ENCODE results near the gene KCNN2. TPM values are rescaled to one million over a fixed set of nuclear protein-coding genes. Genes with fewer than 3 reads are reported as not detected.

Gene KCNN2
- total RNA-seq, 1 experiment from 2014 or later, result 0.17 TPM

- intact Hi-C loops (cut with micrococcal nuclease; ENCODE audit: unreplicated experiment), result no loop called here
- no peaks in the 10 kb centered on the region for H3K9me3 ChIP-seq (ENCODE audit: low read depth, low read length, poor library complexity, severe bottlenecking)
Observed at GRCh38 chr5:114339108-114339507, 22.8 kb upstream of the KCNN2 start.

GRCh38 chr5:114346181-114346580 is 15.7 kb upstream of the KCNN2 start:
- no TSS peak for BruUV-seq (replicated peaks)
- no peak for DNase-seq (ENCODE audit: low spot score)
- ChIA-PET POLR2A (ENCODE audit: low non-redundant PET) (no interaction called here), CTCF (no interaction called here)
- no peak overlapping the region for H3K4me3 ChIP-seq (ENCODE audit: low read depth, low read length, poor library complexity, severe bottlenecking)
- no peaks in the 10 kb centered on the region for H3K9me3 ChIP-seq (ENCODE audit: low read depth, low read length, poor library complexity, severe bottlenecking)
- H3K36me3 ChIP-seq (ENCODE audit: insufficient read depth, low read length, poor library complexity, severe bottlenecking), result no peaks in the 10 kb centered on the region
- no peaks in the 10 kb centered on the region for H3K4me1 ChIP-seq (ENCODE audit: insufficient read depth, low read length, poor library complexity, severe bottlenecking)
- H3K27me3 ChIP-seq (replicated peaks; ENCODE audit: insufficient read depth, low read depth, low read length, poor library complexity), result no peaks in the 10 kb centered on the region
- intact Hi-C loops (cut with micrococcal nuclease; ENCODE audit: unreplicated experiment), result no loop called here
- no peak for TF ChIP-seq CTCF (conservative IDR thresholded peaks at IDR 0.05; ENCODE audit: low read depth, low read length)
- TF ChIP-seq EZH2 (IDR thresholded peaks at IDR 0.05; ENCODE audit: borderline replicate concordance, low read depth, low read length, poor library complexity, severe bottlenecking), result no peak
- no peak overlapping the region for H3K27ac ChIP-seq (ENCODE audit: low read depth, low read length, poor library complexity, severe bottlenecking)

More at GRCh38 chr5:114339108-114339507, 22.8 kb upstream of the KCNN2 start:
- no peak for TF ChIP-seq CTCF (conservative IDR thresholded peaks at IDR 0.05; ENCODE audit: low read depth, low read length)
- no peak for TF ChIP-seq EZH2 (IDR thresholded peaks at IDR 0.05; ENCODE audit: borderline replicate concordance, low read depth, low read length, poor library complexity, severe bottlenecking)
- Histone ChIP-seq H3K27ac (ENCODE audit: low read depth, low read length, poor library complexity, severe bottlenecking) (no peak overlapping the region), H3K4me1 (ENCODE audit: insufficient read depth, low read length, poor library complexity, severe bottlenecking) (no peaks in the 10 kb centered on the region), H3K4me3 (ENCODE audit: low read depth, low read length, poor library complexity, severe bottlenecking) (no peak overlapping the region), H3K36me3 (ENCODE audit: insufficient read depth, low read length, poor library complexity, severe bottlenecking) (no peaks in the 10 kb centered on the region), H3K27me3 (replicated peaks; ENCODE audit: insufficient read depth, low read depth, low read length, poor library complexity) (no peaks in the 10 kb centered on the region)
- no TSS peak for BruUV-seq (replicated peaks)
- ChIA-PET POLR2A (ENCODE audit: low non-redundant PET) (no interaction called here), CTCF (no interaction called here)
- DNase-seq (ENCODE audit: low spot score), result no peak

GRCh38 chr5:114355086-114355830 is 6.6 kb upstream of the KCNN2 start:
- no peaks in the 10 kb centered on the region for H3K9me3 ChIP-seq (ENCODE audit: low read depth, low read length, poor library complexity, severe bottlenecking)
- intact Hi-C loops (cut with micrococcal nuclease; ENCODE audit: unreplicated experiment), result no loop called here
- BruUV-seq (replicated peaks), result no TSS peak

More at GRCh38 chr5:114355086-114355830, 6.6 kb upstream of the KCNN2 start:
- no peaks in the 10 kb centered on the region for H3K4me1 ChIP-seq (ENCODE audit: insufficient read depth, low read length, poor library complexity, severe bottlenecking)
- peaks cover 20% of the 10 kb centered on the region for H3K27me3 ChIP-seq (replicated peaks; ENCODE audit: insufficient read depth, low read depth, low read length, poor library complexity)
- no peak for DNase-seq (ENCODE audit: low spot score)
- H3K4me3 ChIP-seq (ENCODE audit: low read depth, low read length, poor library complexity, severe bottlenecking), result no peak overlapping the region
- CTCF ChIA-PET, result no interaction called here
- no peaks in the 10 kb centered on the region for H3K36me3 ChIP-seq (ENCODE audit: insufficient read depth, low read length, poor library complexity, severe bottlenecking)
- H3K27ac ChIP-seq (ENCODE audit: low read depth, low read length, poor library complexity, severe bottlenecking), result no peak overlapping the region
- POLR2A ChIA-PET (ENCODE audit: low non-redundant PET), result no interaction called here
- TF ChIP-seq CTCF (conservative IDR thresholded peaks at IDR 0.05; ENCODE audit: low read depth, low read length) (no peak), EZH2 (IDR thresholded peaks at IDR 0.05; ENCODE audit: borderline replicate concordance, low read depth, low read length, poor library complexity, severe bottlenecking) (no peak)
